ENCODE data around the gene CECR2. TPM values are rescaled to one million over a fixed set of nuclear protein-coding genes. Genes with fewer than 3 reads are reported as not detected.

The CECR2 gene
- total and polyA plus RNA-seq, 2 experiments from 2014 or later, result 0.10 TPM; not detected in 1

DNA sequence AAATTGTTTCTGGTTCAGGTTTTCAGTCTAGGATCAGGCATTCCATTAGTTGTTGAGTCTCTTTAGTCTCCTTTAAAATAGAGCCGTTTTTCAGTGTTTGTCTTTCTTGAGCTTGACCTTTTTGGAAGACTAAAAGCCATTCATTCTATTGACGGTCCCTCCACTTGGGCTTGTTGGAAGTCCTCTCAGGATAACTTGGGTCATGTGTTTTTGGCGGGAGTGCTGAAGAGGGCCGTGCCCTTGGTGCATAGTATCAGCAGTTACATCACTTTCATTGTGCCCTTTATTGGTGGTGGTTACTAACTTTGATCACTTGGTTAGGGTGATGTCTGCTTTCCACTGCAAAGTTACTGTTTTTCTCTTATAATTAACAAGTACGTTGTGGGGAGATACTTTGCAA, 20.8 kb downstream of the CECR2 start:
- no peak for DNase-seq
- H3K9me2 ChIP-seq (ENCODE audit: insufficient read depth), result no peaks in the 10 kb centered on the region
- H3K27me3 ChIP-seq (replicated peaks; ENCODE audit: insufficient read depth), result no peaks in the 10 kb centered on the region
- H3K9me3 ChIP-seq (ENCODE audit: low read depth), result no peaks in the 10 kb centered on the region
- no peaks in the 10 kb centered on the region for H4K20me1 ChIP-seq (ENCODE audit: insufficient read depth)
- no peak overlapping the region for H3K4me2 ChIP-seq (ENCODE audit: unreplicated experiment)
- no peaks in the 10 kb centered on the region for H3K36me3 ChIP-seq (ENCODE audit: low read depth)
- no peaks in the 10 kb centered on the region for H3K4me1 ChIP-seq (ENCODE audit: insufficient read depth)
- TF ChIP-seq EZH2phosphoT487 (IDR thresholded peaks at IDR 0.05; ENCODE audit: insufficient read depth, low read depth) (no peak), EZH2 (IDR thresholded peaks at IDR 0.05; ENCODE audit: insufficient read depth, poor library complexity, severe bottlenecking) (no peak)
- H3K79me2 ChIP-seq (ENCODE audit: insufficient read depth), result no peaks in the 10 kb centered on the region
- H2AFZ ChIP-seq, result no peak overlapping the region
- WGBS, 2 experiments (ENCODE audit: low coverage in 1 of 2, low lambda C conversion rate in 2 of 2, missing lambda C conversion rate in 2 of 2), result 24 to 27% methylated on average over 5 of the region's 5 CpGs
- no peak overlapping the region for H3K27ac ChIP-seq
- H3F3A ChIP-seq (ENCODE audit: insufficient read depth), result no peaks in the 10 kb centered on the region
- no peak overlapping the region for H3K4me3 ChIP-seq
- in situ Hi-C loops (cut with MboI), result no loop called here
- no peak overlapping the region for H3K9ac ChIP-seq

DNA sequence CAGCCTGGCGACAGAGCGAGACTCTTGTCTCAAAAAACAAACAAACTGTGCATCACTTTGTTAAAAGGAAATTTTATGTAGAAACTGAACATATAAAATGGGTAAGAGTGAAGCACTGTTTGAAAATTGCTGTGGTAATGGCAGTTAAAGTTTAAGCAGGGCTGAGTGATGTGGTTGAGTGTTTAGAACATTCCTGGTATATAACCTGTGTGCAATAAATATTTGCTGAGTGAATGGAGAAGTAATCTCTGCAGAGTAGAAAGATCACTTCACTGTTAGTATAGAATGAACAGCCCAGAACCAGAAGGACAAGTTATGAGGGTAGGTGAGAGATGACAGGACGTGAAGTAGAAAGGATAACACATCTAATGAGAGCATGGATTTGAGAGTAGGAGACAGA, 27.3 kb downstream of the CECR2 start:
- H4K20me1 ChIP-seq (ENCODE audit: insufficient read depth), result no peaks in the 10 kb centered on the region
- in situ Hi-C loops (cut with MboI), result no loop called here
- no peaks in the 10 kb centered on the region for H3K4me1 ChIP-seq (ENCODE audit: insufficient read depth)
- no peak overlapping the region for H3K4me2 ChIP-seq (ENCODE audit: unreplicated experiment)
- H3K36me3 ChIP-seq (ENCODE audit: low read depth), result no peaks in the 10 kb centered on the region
- no peak overlapping the region for H3K4me3 ChIP-seq
- TF ChIP-seq EZH2 (IDR thresholded peaks at IDR 0.05; ENCODE audit: insufficient read depth, poor library complexity, severe bottlenecking) (no peak), EZH2phosphoT487 (IDR thresholded peaks at IDR 0.05; ENCODE audit: insufficient read depth, low read depth) (no peak)
- no peaks in the 10 kb centered on the region for H3K9me2 ChIP-seq (ENCODE audit: insufficient read depth)
- H3K9ac ChIP-seq, result no peak overlapping the region
- 47 to 54% methylated on average over 3 of the region's 3 CpGs for WGBS, 2 experiments (ENCODE audit: low coverage in 1 of 2, low lambda C conversion rate in 2 of 2, missing lambda C conversion rate in 2 of 2)
- no peak overlapping the region for H3K27ac ChIP-seq
- no peaks in the 10 kb centered on the region for H3K9me3 ChIP-seq (ENCODE audit: low read depth)
- no peaks in the 10 kb centered on the region for H3F3A ChIP-seq (ENCODE audit: insufficient read depth)
- H3K27me3 ChIP-seq (replicated peaks; ENCODE audit: insufficient read depth), result 0 out of 2 replicates have a peak, but pooled peaks cover 5% of the 10 kb centered on the region
- no peaks in the 10 kb centered on the region for H3K79me2 ChIP-seq (ENCODE audit: insufficient read depth)
- no peak for DNase-seq
- H2AFZ ChIP-seq, result no peak overlapping the region

DNA sequence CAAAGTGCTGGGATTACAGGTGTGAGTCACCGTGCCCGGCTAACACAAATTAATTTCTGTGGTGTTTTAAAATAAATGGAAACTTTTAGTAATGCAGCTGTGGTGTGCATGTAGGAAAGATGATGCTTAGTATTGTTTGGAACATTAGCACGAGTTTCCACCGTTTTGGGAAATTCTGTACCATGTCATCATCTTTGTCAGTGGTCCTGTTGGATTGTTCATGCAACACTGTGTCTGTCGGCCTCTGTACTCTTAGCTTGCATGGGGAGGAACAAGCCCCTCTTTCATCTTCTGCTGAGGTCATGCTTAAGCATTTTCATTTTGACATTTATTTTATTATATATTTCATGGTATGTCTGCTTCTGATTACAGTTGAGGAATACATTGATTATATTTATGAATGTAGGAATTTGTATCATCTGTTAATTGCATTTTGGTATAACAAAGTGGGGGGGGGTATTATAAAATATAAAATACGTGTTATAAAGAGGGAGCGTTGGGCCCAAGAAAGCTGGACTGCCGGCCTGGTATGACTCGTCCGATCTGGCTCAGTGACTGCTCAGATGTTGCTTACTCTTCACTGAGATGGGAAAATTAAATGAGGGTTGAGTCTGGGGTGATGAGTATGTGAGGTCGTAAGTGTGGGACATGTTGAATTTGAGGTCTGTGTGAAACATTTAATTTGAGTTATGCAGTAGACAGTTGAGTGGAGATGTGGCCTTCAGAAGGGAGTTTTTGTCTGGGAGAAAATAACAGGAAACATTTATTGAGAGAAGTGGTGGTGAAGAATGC, 28.7 kb downstream of the CECR2 start:
- Histone ChIP-seq H3K4me1 (ENCODE audit: insufficient read depth) (no peaks in the 10 kb centered on the region), H3K27me3 (replicated peaks; ENCODE audit: insufficient read depth) (0 out of 2 replicates have a peak, but pooled peaks cover 5% of the 10 kb centered on the region), H3K9ac (no peak overlapping the region), H3F3A (ENCODE audit: insufficient read depth) (no peaks in the 10 kb centered on the region), H3K79me2 (ENCODE audit: insufficient read depth) (no peaks in the 10 kb centered on the region), H3K4me2 (ENCODE audit: unreplicated experiment) (no peak overlapping the region), H3K9me3 (ENCODE audit: low read depth) (no peaks in the 10 kb centered on the region), H2AFZ (no peak overlapping the region), H3K27ac (no peak overlapping the region), H3K9me2 (ENCODE audit: insufficient read depth) (no peaks in the 10 kb centered on the region), H3K36me3 (ENCODE audit: low read depth) (no peaks in the 10 kb centered on the region), H4K20me1 (ENCODE audit: insufficient read depth) (no peaks in the 10 kb centered on the region), H3K4me3 (no peak overlapping the region)
- TF ChIP-seq EZH2 (IDR thresholded peaks at IDR 0.05; ENCODE audit: insufficient read depth, poor library complexity, severe bottlenecking) (no peak), EZH2phosphoT487 (IDR thresholded peaks at IDR 0.05; ENCODE audit: insufficient read depth, low read depth) (no peak)
- DNase-seq, result no peak
- in situ Hi-C loops (cut with MboI), result no loop called here
- 19 to 26% methylated on average over 11 of the region's 11 CpGs for WGBS, 2 experiments (ENCODE audit: low coverage in 1 of 2, low lambda C conversion rate in 2 of 2, missing lambda C conversion rate in 2 of 2)

DNA sequence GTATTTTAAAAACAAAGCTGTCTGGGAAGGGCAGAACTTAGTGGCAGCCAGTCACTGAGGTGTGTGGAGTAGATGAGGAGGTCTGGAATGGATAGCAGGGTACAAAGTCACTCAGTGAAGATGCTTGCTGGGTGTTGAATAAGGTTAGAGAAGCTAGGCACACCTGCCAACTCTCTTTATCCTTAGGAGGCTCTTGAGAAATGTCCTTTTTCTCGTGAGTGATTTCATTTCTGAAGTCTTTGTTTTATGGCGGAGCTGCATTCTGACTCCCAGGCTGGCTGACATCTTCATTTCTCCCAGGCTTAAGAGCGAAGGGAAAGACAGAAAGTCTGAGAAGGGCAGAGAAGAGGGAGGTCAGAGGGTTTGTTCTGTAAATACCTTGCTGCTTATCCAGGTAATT, 31.0 kb downstream of the CECR2 start:
- H3K4me2 ChIP-seq (ENCODE audit: unreplicated experiment), result no peak overlapping the region
- in situ Hi-C loops (cut with MboI), result no loop called here
- H3K9me2 ChIP-seq (ENCODE audit: insufficient read depth), result no peaks in the 10 kb centered on the region
- 33 to 40% methylated on average over 3 of the region's 3 CpGs for WGBS, 2 experiments (ENCODE audit: low coverage in 1 of 2, low lambda C conversion rate in 2 of 2, missing lambda C conversion rate in 2 of 2)
- H3K27me3 ChIP-seq (replicated peaks; ENCODE audit: insufficient read depth), result 0 out of 2 replicates have a peak, but pooled peaks cover 5% of the 10 kb centered on the region
- no peak overlapping the region for H3K4me3 ChIP-seq
- H4K20me1 ChIP-seq (ENCODE audit: insufficient read depth), result no peaks in the 10 kb centered on the region
- no peaks in the 10 kb centered on the region for H3K4me1 ChIP-seq (ENCODE audit: insufficient read depth)
- TF ChIP-seq EZH2phosphoT487 (IDR thresholded peaks at IDR 0.05; ENCODE audit: insufficient read depth, low read depth), result no peak
- TF ChIP-seq EZH2 (IDR thresholded peaks at IDR 0.05; ENCODE audit: insufficient read depth, poor library complexity, severe bottlenecking), result no peak
- DNase-seq, result no peak
- H3K9ac ChIP-seq, result no peak overlapping the region
- no peaks in the 10 kb centered on the region for H3F3A ChIP-seq (ENCODE audit: insufficient read depth)
- H3K27ac ChIP-seq, result no peak overlapping the region
- no peaks in the 10 kb centered on the region for H3K9me3 ChIP-seq (ENCODE audit: low read depth)
- no peak overlapping the region for H2AFZ ChIP-seq
- no peaks in the 10 kb centered on the region for H3K79me2 ChIP-seq (ENCODE audit: insufficient read depth)
- H3K36me3 ChIP-seq (ENCODE audit: low read depth), result no peaks in the 10 kb centered on the region

Measured in GM23248 (cell line).